OCI-LY1 (cell line): ENCODE results near the gene BTG4.
A peak's percentile ranks its signal among the peaks of the same experiment; 100 is the strongest.

Experiments
- H2AFZ ChIP-seq: fragments of 200-600 bp; sonication (generic), shearing (Covaris generic); 2 replicates; pipeline ENCODE4 v1.6.0; 2014; ENCODE audit warnings: antibody characterized with exemption, mild to moderate bottlenecking, low read length
- H3F3A ChIP-seq: fragments of 200-600 bp; sonication (generic), shearing (Covaris generic); 2 replicates; pipeline ENCODE4 v1.6.0; 2014; ENCODE audit warnings: mild to moderate bottlenecking, antibody characterized with exemption, low read length, moderate library complexity; ENCODE audit not compliant: insufficient read depth
- H3K27ac ChIP-seq: fragments of 200-600 bp; sonication (generic); 2 replicates; pipeline ENCODE4 v1.5.1; 2014; ENCODE audit warnings: low read length, mixed run types, mild to moderate bottlenecking, low read depth; ENCODE audit not compliant: poor library complexity, severe bottlenecking
- H3K27me3 ChIP-seq: fragments of 200-600 bp; sonication (generic); 2 replicates; pipeline ENCODE4 v1.6.0; 2014; ENCODE audit warnings: antibody characterized with exemption, mild to moderate bottlenecking, low read length, moderate library complexity; ENCODE audit not compliant: insufficient read depth
- H3K36me3 ChIP-seq: fragments of 200-600 bp; sonication (generic); 2 replicates; pipeline ENCODE4 v1.6.1; 2014; ENCODE audit warnings: mild to moderate bottlenecking, antibody characterized with exemption, low read length, moderate library complexity, mixed read lengths; ENCODE audit not compliant: insufficient read depth
- H3K4me1 ChIP-seq: fragments of 200-600 bp; sonication (generic); 2 replicates; pipeline ENCODE4 v1.5.1; 2014; ENCODE audit warnings: mild to moderate bottlenecking, low read length, moderate library complexity; ENCODE audit not compliant: insufficient read depth, severe bottlenecking
- H3K4me2 ChIP-seq: fragments of 200-600 bp; sonication (generic), shearing (Covaris generic); 2 replicates; pipeline ENCODE4 v1.6.1; 2014; ENCODE audit warnings: low read length
- H3K4me3 ChIP-seq: fragments of 200-600 bp; sonication (generic); 2 replicates; pipeline ENCODE4 v1.5.1; 2014; ENCODE audit warnings: low read length, low read depth, mild to moderate bottlenecking, mixed read lengths; ENCODE audit not compliant: poor library complexity, severe bottlenecking
- H3K79me2 ChIP-seq: fragments of 200-600 bp; shearing (Covaris generic); 2 replicates; pipeline ENCODE4 v1.6.1; 2016; ENCODE audit warnings: mixed run types, low read length, mixed read lengths; ENCODE audit not compliant: insufficient read depth
- H3K9ac ChIP-seq: fragments of 200-600 bp; sonication (generic), shearing (Covaris generic); 2 replicates; pipeline ENCODE4 v1.6.1; 2014; ENCODE audit warnings: mild to moderate bottlenecking, low read length, mixed read lengths
- H3K9me2 ChIP-seq: fragments of 200-600 bp; sonication (generic), shearing (Covaris generic); 2 replicates; pipeline ENCODE4 v1.6.1; 2014; ENCODE audit warnings: low read depth, mild to moderate bottlenecking, low read length, mixed read lengths
- H3K9me3 ChIP-seq: fragments of 200-600 bp; shearing (Covaris generic); 2 replicates; pipeline ENCODE4 v1.6.1; 2014; ENCODE audit warnings: low read length, mixed read lengths
- H4K20me1 ChIP-seq: fragments of 200-600 bp; sonication (generic), shearing (Covaris generic); 2 replicates; pipeline ENCODE4 v1.6.0; 2016; ENCODE audit warnings: mild to moderate bottlenecking, low read length; ENCODE audit not compliant: insufficient read depth
- CTCF ChIP-seq: fragments of 200-600 bp; sonication (generic), shearing (Covaris generic); IDR thresholded peaks from 2 replicates; pipeline ENCODE4 v1.5.1; 2017; ENCODE audit warnings: mild to moderate bottlenecking, antibody characterized with exemption, low read length, moderate library complexity, mixed read lengths
- EZH2 ChIP-seq: fragments of 200-600 bp; sonication (generic), shearing (Covaris generic); IDR thresholded peaks from 2 replicates; pipeline ENCODE4 v1.8.0; 2017; ENCODE audit warnings: borderline replicate concordance, mixed run types, mild to moderate bottlenecking, antibody characterized with exemption, low read length, moderate library complexity, mixed read lengths

Gene BTG4

GRCh38 chr11:111456086-111456858 is 55.9 kb downstream of the BTG4 start:
- H3K4me3 ChIP-seq, result no peak overlapping the region
- H3K79me2 ChIP-seq, result no peaks in the 10 kb centered on the region
- no peaks in the 10 kb centered on the region for H3K9me3 ChIP-seq
- peaks cover 6% of the 10 kb centered on the region for H3K4me1 ChIP-seq
- no peaks in the 10 kb centered on the region for H3K36me3 ChIP-seq
- no peak overlapping the region for H3K9ac ChIP-seq
- TF ChIP-seq CTCF (no peak), EZH2 (no peak)
- no peaks in the 10 kb centered on the region for H4K20me1 ChIP-seq
- H2AFZ ChIP-seq, result no peak overlapping the region
- peaks cover 22% of the 10 kb centered on the region for H3K27me3 ChIP-seq
- no peak overlapping the region for H3K4me2 ChIP-seq
- no peaks in the 10 kb centered on the region for H3F3A ChIP-seq
- no peaks in the 10 kb centered on the region for H3K9me2 ChIP-seq
- H3K27ac ChIP-seq, result no peak overlapping the region

GRCh38 chr11:111455291-111456085 is 56.7 kb downstream of the BTG4 start:
- Histone ChIP-seq H2AFZ (no peak overlapping the region), H3K9ac (peak overlapping the region; percentile 4; the same call in 1 of the 2 replicates), H4K20me1 (no peaks in the 10 kb centered on the region), H3K4me2 (peak overlapping the region; percentile 48), H3K36me3 (no peaks in the 10 kb centered on the region), H3K4me1 (peaks cover 10% of the 10 kb centered on the region), H3K9me3 (no peaks in the 10 kb centered on the region), H3K4me3 (peak overlapping the region; percentile 6), H3F3A (no peaks in the 10 kb centered on the region), H3K27me3 (peaks cover 18% of the 10 kb centered on the region), H3K9me2 (no peaks in the 10 kb centered on the region), H3K79me2 (no peaks in the 10 kb centered on the region), H3K27ac (no peak overlapping the region)
- TF ChIP-seq EZH2 (no peak), CTCF (no peak)

GRCh38 chr11:111454561-111455192 is 57.5 kb downstream of the BTG4 start:
- no peaks in the 10 kb centered on the region for H4K20me1 ChIP-seq
- peaks cover 10% of the 10 kb centered on the region; the same call in 1 of the 2 replicates for H3K27me3 ChIP-seq
- H3K27ac ChIP-seq, result no peak overlapping the region
- H3K79me2 ChIP-seq, result no peaks in the 10 kb centered on the region
- H3F3A ChIP-seq, result no peaks in the 10 kb centered on the region
- no peak overlapping the region for H2AFZ ChIP-seq
- H3K4me1 ChIP-seq, result peaks cover 18% of the 10 kb centered on the region
- H3K9ac ChIP-seq, result peak overlapping the region; percentile 4; the same call in 1 of the 2 replicates
- H3K4me3 ChIP-seq, result peak overlapping the region; percentile 6
- no peaks in the 10 kb centered on the region for H3K36me3 ChIP-seq
- H3K4me2 ChIP-seq, result peak overlapping the region; percentile 48
- no peaks in the 10 kb centered on the region for H3K9me3 ChIP-seq
- no peaks in the 10 kb centered on the region for H3K9me2 ChIP-seq
- TF ChIP-seq EZH2, result no peak
- peak; percentile 65 for TF ChIP-seq CTCF
